CD4-positive, alpha-beta T cell treated with Interleukin-2 at 100 ng/mL for 4 hours (primary cell): ENCODE results near the gene HDGFL1.

ENCODE experiments used
- DNase-seq: peaks from one replicate; pipeline ENCODE4 v3.0.0-alpha.2; 2020; ENCODE audit warnings: low spot score

Gene HDGFL1

GRCh38 chr6:22590423-22590822, 21.1 kb downstream of the HDGFL1 start:
- DNase-seq = no peak

- no peak for DNase-seq
These were observed 24.5 kb downstream of the HDGFL1 start for GRCh38 chr6:22593895-22594294.

- no peak for DNase-seq
These were observed 26.6 kb downstream of the HDGFL1 start for GRCh38 chr6:22596011-22596410.

- DNase-seq = no peak
These were observed 29.0 kb downstream of the HDGFL1 start for GRCh38 chr6:22598339-22598738.

GRCh38 chr6:22600059-22600458, 30.7 kb downstream of the HDGFL1 start:
- no peak for DNase-seq

- DNase-seq = no peak
These were observed 32.6 kb downstream of the HDGFL1 start for GRCh38 chr6:22601984-22602383.

GRCh38 chr6:22605736-22606135, 36.4 kb downstream of the HDGFL1 start:
- DNase-seq = no peak

- DNase-seq = no peak
These were observed 40.8 kb downstream of the HDGFL1 start for GRCh38 chr6:22610127-22610526.

- no peak for DNase-seq
These were observed 42.9 kb downstream of the HDGFL1 start for GRCh38 chr6:22612236-22612635.

GRCh38 chr6:22613051-22613450, 43.7 kb downstream of the HDGFL1 start:
- DNase-seq = no peak

- DNase-seq = no peak
These were observed 44.3 kb downstream of the HDGFL1 start for GRCh38 chr6:22613695-22614094.

- no peak for DNase-seq
These were observed 45.2 kb downstream of the HDGFL1 start for GRCh38 chr6:22614547-22614946.

- no peak for DNase-seq
These were observed 51.7 kb downstream of the HDGFL1 start for GRCh38 chr6:22621028-22621427.
